HG03575 (cell line): ENCODE results near the gene PRSS48.
"Not testable (repeated sequence)": the region's sequence is repeated elsewhere in the genome, so short reads cannot be mapped to it uniquely, and the experiment has no call there.

Source experiments
- ATAC-seq: cut with Tn5 transposase; IDR thresholded peaks from one replicate; pipeline ENCODE4 v1.9.1; 2021; ENCODE audit not compliant: unreplicated experiment, insufficient number of reproducible peaks, low FRiP score; ENCODE audit errors: extremely low read depth

Gene PRSS48

GRCh38 chr4:151256134-151256533 is 20.8 kb upstream of the PRSS48 start:
- no peak for ATAC-seq

- ATAC-seq, result no peak
These were observed 19.3 kb upstream of the PRSS48 start for GRCh38 chr4:151257704-151258103.

- ATAC-seq, result no peak
These were observed 17.2 kb upstream of the PRSS48 start for GRCh38 chr4:151259752-151260151.

GRCh38 chr4:151260526-151260925 is 16.4 kb upstream of the PRSS48 start:
- no peak for ATAC-seq

- no peak for ATAC-seq
These were observed 13.5 kb upstream of the PRSS48 start for GRCh38 chr4:151263455-151263854.

GRCh38 chr4:151266497-151266896 is 10.5 kb upstream of the PRSS48 start:
- ATAC-seq, result no peak

GRCh38 chr4:151267104-151267503 is 9.9 kb upstream of the PRSS48 start:
- ATAC-seq, result no peak

GRCh38 chr4:151267822-151268535 is 9.0 kb upstream of the PRSS48 start:
- ATAC-seq, result no peak

GRCh38 chr4:151268905-151269304 is 8.1 kb upstream of the PRSS48 start:
- not testable (repeated sequence) for ATAC-seq

GRCh38 chr4:151284534-151285245 is 7.7 kb downstream of the PRSS48 start:
- ATAC-seq, result no peak

- ATAC-seq, result no peak
These were observed 10.4 kb downstream of the PRSS48 start for GRCh38 chr4:151287409-151287808.

GRCh38 chr4:151291485-151291884 is 14.5 kb downstream of the PRSS48 start:
- no peak for ATAC-seq

- ATAC-seq, result no peak
These were observed 15.1 kb downstream of the PRSS48 start for GRCh38 chr4:151292038-151292437.

GRCh38 chr4:151294833-151295496 is 18.0 kb downstream of the PRSS48 start:
- ATAC-seq, result no peak

- no peak for ATAC-seq
These were observed 19.3 kb downstream of the PRSS48 start for GRCh38 chr4:151296227-151296626.

GRCh38 chr4:151297170-151297569 is 20.2 kb downstream of the PRSS48 start:
- ATAC-seq, result no peak

- no peak for ATAC-seq
These were observed 25.5 kb downstream of the PRSS48 start for GRCh38 chr4:151302432-151302831.

- ATAC-seq, result no peak
These were observed 27.3 kb downstream of the PRSS48 start for GRCh38 chr4:151304226-151304625.

- ATAC-seq, result no peak
These were observed 27.8 kb downstream of the PRSS48 start for GRCh38 chr4:151304755-151305154.

- ATAC-seq, result no peak
These were observed 33.3 kb downstream of the PRSS48 start for GRCh38 chr4:151310124-151310728.
